Measurements from ENCODE around the gene FHOD1. TPM values are rescaled to one million over a fixed set of nuclear protein-coding genes. Genes with fewer than 3 reads are reported as not detected.

FHOD1 gene
- total and polyA plus RNA-seq, 2 of the 13 experiments (the other 11 are each of a cell fraction or from before 2014, with no cell fraction given): 20.0 to 20.8 TPM

DNA sequence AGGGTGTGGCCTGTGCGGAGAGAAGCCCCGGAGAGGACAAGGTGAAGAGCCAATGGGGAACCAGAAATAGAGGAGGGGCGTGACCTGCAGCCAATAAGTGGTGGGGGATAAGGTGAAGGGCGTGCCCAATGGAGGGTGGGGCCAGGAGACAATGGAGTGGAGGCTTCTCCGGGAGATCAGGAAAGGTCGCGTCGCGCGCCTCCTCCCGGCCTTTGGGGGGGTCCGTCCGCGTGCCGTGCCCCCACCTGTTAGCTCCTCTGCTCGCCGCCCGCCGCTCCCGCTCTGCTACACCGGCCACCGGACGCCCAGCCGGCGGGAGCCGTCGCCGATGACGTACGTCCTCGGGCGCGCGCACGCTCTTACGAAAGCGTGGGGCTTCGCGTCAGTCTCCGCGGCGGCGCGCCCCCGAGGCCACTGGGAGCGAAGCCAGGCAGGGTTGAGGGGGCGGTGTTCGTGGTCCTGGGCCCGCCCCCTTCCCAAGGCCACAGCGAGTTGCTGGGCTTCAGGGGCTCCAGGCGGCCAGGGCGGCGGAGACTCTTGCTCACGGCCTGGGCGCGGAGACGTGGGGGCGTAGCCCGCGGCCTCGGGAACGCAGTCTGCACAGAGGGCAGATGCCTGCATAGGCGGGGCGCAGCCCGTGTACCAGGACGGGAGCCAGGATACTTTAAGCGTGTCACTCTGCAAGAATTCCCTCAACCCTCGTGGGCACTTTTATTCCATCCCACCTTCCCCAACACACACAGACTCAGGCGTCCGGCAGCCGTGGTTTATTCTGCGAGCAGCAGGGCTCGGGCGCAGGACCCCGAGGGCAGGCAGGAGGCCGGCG lies 63.4 kb downstream of the FHOD1 start, which contains the start of gene MATCAP1 (continued):
- TF ChIP-seq, protein P1, sequence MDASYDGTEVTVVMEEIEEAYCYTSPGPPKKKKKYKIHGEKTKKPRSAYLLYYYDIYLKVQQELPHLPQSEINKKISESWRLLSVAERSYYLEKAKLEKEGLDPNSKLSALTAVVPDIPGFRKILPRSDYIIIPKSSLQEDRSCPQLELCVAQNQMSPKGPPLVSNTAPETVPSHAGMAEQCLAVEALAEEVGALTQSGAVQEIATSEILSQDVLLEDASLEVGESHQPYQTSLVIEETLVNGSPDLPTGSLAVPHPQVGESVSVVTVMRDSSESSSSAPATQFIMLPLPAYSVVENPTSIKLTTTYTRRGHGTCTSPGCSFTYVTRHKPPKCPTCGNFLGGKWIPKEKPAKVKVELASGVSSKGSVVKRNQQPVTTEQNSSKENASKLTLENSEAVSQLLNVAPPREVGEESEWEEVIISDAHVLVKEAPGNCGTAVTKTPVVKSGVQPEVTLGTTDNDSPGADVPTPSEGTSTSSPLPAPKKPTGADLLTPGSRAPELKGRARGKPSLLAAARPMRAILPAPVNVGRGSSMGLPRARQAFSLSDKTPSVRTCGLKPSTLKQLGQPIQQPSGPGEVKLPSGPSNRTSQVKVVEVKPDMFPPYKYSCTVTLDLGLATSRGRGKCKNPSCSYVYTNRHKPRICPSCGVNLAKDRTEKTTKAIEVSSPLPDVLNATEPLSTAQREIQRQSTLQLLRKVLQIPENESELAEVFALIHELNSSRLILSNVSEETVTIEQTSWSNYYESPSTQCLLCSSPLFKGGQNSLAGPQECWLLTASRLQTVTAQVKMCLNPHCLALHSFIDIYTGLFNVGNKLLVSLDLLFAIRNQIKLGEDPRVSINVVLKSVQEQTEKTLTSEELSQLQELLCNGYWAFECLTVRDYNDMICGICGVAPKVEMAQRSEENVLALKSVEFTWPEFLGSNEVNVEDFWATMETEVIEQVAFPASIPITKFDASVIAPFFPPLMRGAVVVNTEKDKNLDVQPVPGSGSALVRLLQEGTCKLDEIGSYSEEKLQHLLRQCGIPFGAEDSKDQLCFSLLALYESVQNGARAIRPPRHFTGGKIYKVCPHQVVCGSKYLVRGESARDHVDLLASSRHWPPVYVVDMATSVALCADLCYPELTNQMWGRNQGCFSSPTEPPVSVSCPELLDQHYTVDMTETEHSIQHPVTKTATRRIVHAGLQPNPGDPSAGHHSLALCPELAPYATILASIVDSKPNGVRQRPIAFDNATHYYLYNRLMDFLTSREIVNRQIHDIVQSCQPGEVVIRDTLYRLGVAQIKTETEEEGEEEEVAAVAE (CRISPR knock-in tag; IDR thresholded peaks at IDR 0.05; ENCODE audit: borderline replicate concordance): peak; percentile 23; the same call in 1 of the 2 replicates
- TF ChIP-seq, protein P2, sequence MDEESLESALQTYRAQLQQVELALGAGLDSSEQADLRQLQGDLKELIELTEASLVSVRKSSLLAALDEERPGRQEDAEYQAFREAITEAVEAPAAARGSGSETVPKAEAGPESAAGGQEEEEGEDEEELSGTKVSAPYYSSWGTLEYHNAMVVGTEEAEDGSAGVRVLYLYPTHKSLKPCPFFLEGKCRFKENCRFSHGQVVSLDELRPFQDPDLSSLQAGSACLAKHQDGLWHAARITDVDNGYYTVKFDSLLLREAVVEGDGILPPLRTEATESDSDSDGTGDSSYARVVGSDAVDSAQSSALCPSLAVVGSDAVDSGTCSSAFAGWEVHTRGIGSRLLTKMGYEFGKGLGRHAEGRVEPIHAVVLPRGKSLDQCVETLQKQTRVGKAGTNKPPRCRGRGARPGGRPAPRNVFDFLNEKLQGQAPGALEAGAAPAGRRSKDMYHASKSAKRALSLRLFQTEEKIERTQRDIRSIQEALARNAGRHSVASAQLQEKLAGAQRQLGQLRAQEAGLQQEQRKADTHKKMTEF (CRISPR knock-in tag; IDR thresholded peaks at IDR 0.05): peak; percentile 96
- no peak for TF ChIP-seq CENPX (CRISPR knock-in tag; IDR thresholded peaks at IDR 0.05)
- peak; percentile 87 for TF ChIP-seq DNMT1 (CRISPR knock-in tag; IDR thresholded peaks at IDR 0.05)
- TF ChIP-seq RFXANK (CRISPR knock-in tag; IDR thresholded peaks at IDR 0.05): no peak
- TF ChIP-seq ZNF33A (CRISPR knock-in tag; IDR thresholded peaks at IDR 0.05; ENCODE audit: borderline replicate concordance): no peak
- no peak; the same call in 1 of the 2 replicates for TF ChIP-seq SALL2 (CRISPR knock-in tag; IDR thresholded peaks at IDR 0.05)
- TF ChIP-seq, protein P3, sequence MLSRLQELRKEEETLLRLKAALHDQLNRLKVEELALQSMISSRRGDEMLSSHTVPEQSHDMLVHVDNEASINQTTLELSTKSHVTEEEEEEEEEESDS (CRISPR knock-in tag; IDR thresholded peaks at IDR 0.05; ENCODE audit: borderline replicate concordance): 0 out of 2 replicates have a peak, but pooled peaks have one; percentile 88
- TF ChIP-seq, protein P4, sequence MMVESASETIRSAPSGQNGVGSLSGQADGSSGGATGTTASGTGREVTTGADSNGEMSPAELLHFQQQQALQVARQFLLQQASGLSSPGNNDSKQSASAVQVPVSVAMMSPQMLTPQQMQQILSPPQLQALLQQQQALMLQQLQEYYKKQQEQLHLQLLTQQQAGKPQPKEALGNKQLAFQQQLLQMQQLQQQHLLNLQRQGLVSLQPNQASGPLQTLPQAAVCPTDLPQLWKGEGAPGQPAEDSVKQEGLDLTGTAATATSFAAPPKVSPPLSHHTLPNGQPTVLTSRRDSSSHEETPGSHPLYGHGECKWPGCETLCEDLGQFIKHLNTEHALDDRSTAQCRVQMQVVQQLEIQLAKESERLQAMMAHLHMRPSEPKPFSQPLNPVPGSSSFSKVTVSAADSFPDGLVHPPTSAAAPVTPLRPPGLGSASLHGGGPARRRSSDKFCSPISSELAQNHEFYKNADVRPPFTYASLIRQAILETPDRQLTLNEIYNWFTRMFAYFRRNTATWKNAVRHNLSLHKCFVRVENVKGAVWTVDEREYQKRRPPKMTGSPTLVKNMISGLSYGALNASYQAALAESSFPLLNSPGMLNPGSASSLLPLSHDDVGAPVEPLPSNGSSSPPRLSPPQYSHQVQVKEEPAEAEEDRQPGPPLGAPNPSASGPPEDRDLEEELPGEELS (CRISPR knock-in tag; IDR thresholded peaks at IDR 0.05): peak; percentile 44; the same call in 1 of the 2 replicates
- TF ChIP-seq ZEB1 (IDR thresholded peaks at IDR 0.05; ENCODE audit: insufficient replicate concordance, low read depth): no peak
- TF ChIP-seq CENPT (CRISPR knock-in tag; IDR thresholded peaks at IDR 0.05; ENCODE audit: low read depth): no peak
- peak; percentile 21 for TF ChIP-seq FOXC1 (CRISPR knock-in tag; IDR thresholded peaks at IDR 0.05; ENCODE audit: borderline replicate concordance)
- TF ChIP-seq CHCHD3 (CRISPR knock-in tag; IDR thresholded peaks at IDR 0.05): peak; percentile 85
- no peak for TF ChIP-seq NFE2 (CRISPR knock-in tag; IDR thresholded peaks at IDR 0.05)
- no peak for TF ChIP-seq NKX3-1 (CRISPR knock-in tag; IDR thresholded peaks at IDR 0.05)
- TF ChIP-seq MIER3 (CRISPR knock-in tag; IDR thresholded peaks at IDR 0.05; ENCODE audit: borderline replicate concordance): peak; percentile 83
- peak; percentile 80 for TF ChIP-seq MYC (CRISPR knock-in tag; IDR thresholded peaks at IDR 0.05; ENCODE audit: borderline replicate concordance)
- TF ChIP-seq MEF2D (CRISPR knock-in tag; IDR thresholded peaks at IDR 0.05): no peak
- TF ChIP-seq ZSCAN9 (CRISPR knock-in tag; IDR thresholded peaks at IDR 0.05; ENCODE audit: borderline replicate concordance): peak; percentile 76; the same call in 1 of the 2 replicates
- no peak for TF ChIP-seq RBAK (CRISPR knock-in tag; IDR thresholded peaks at IDR 0.05)
- peak; percentile 80; the same call in 1 of the 2 replicates for TF ChIP-seq ZNF44 (CRISPR knock-in tag; IDR thresholded peaks at IDR 0.05)
